HFFc6 (cell line): ENCODE data around the gene PCDHA9. TPM values are rescaled to one million over a fixed set of nuclear protein-coding genes. Genes with fewer than 3 reads are reported as not detected.
A peak's percentile ranks its signal among the peaks of the same experiment; 100 is the strongest.
"Not testable (repeated sequence)": the region's sequence is repeated elsewhere in the genome, so short reads cannot be mapped to it uniquely, and the experiment has no call there.

ENCODE experiments used
- DNase-seq: peaks from one replicate; pipeline ENCODE4 v3.0.0-alpha.2; 2018
- H3K27ac Mint-ChIP-seq: 2 replicates; pipeline ENCODE4 v1.8.0; 2020; ENCODE audit warnings: mild to moderate bottlenecking, mixed read lengths
- H3K27me3 Mint-ChIP-seq: 2 replicates; pipeline ENCODE4 v1.8.0; 2021; ENCODE audit warnings: mild to moderate bottlenecking, moderate library complexity, mixed read lengths; ENCODE audit not compliant: insufficient read depth
- H3K36me3 Mint-ChIP-seq: 2 replicates; pipeline ENCODE4 v1.8.0; 2021; ENCODE audit warnings: low read depth, mixed read lengths
- H3K4me1 Mint-ChIP-seq: 2 replicates; pipeline ENCODE4 v1.8.0; 2020; ENCODE audit warnings: low read depth, mixed read lengths
- H3K4me3 Mint-ChIP-seq: 2 replicates; pipeline ENCODE4 v1.8.0; 2020; ENCODE audit warnings: mild to moderate bottlenecking, moderate library complexity, mixed read lengths
- H3K9me3 Mint-ChIP-seq: 2 replicates; pipeline ENCODE4 v1.8.0; 2020; ENCODE audit warnings: mild to moderate bottlenecking, mixed read lengths
- CTCF ChIP-seq: fragments of 200-600 bp; sonication (generic); IDR thresholded peaks from 2 replicates; pipeline ENCODE4 v1.5.0; 2021; ENCODE audit warnings: antibody characterized with exemption, mild to moderate bottlenecking
- total RNA-seq, 6 experiments: library from RNA; stranded (reverse); fragmentation: NEBNext Ultra II Directional; extraction: Animal tissue kit (Norgen Biotek cat#: 25700); gene quantifications; 2 replicates in 1 of 6; 3 replicates in 5 of 6; pipeline ENCODE4 v1.2.3, GENCODE V29; 2021

The PCDHA9 gene
- total RNA-seq, 6 experiments from 2014 or later: 0.03 TPM; not detected in 5

GRCh38 chr5:140806834-140807775 lies 41.1 kb upstream of the PCDHA9 start, which contains the start of gene PCDHA4:
PCDHA4 (plus strand) TSS chr5:140807068.
- TF ChIP-seq CTCF: peak; percentile 45; the same call in 1 of the 2 replicates
- no peak for DNase-seq
- H3K36me3 Mint-ChIP-seq: 0 out of 2 replicates have a peak, but pooled peaks cover 1% of the 10 kb centered on the region
- no peak within 1 kb of the TSS for H3K27ac Mint-ChIP-seq
- H3K27me3 Mint-ChIP-seq: no peaks in the 10 kb centered on the region; the same call in 1 of the 2 replicates
- H3K9me3 Mint-ChIP-seq: peaks cover 46% of the 10 kb centered on the region
- H3K4me1 Mint-ChIP-seq: no peaks in the 10 kb centered on the region
- H3K4me3 Mint-ChIP-seq: no peak within 1 kb of the TSS

DNA sequence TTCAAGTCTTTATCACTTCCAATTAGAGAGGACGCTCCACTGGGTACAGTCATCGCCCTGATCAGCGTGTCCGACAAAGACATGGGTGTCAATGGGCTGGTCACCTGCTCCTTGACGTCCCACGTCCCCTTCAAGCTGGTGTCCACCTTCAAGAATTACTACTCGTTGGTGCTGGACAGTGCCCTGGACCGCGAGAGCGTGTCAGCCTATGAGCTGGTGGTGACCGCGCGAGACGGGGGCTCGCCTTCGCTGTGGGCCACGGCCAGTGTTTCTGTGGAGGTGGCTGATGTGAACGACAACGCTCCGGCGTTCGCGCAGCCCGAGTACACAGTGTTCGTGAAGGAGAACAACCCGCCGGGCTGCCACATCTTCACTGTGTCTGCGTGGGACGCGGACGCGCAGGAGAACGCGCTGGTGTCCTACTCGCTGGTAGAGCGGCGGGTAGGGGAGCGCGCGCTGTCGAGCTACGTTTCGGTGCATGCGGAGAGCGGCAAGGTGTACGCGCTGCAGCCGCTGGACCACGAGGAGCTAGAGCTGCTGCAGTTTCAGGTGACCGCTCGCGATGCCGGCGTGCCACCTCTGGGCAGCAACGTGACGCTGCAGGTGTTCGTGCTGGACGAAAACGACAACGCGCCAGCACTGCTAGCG lies 39.8 kb upstream of the PCDHA9 start:
- not testable (repeated sequence) for H3K4me3 Mint-ChIP-seq, H3K4me1 Mint-ChIP-seq, H3K36me3 Mint-ChIP-seq, H3K27me3 Mint-ChIP-seq, DNase-seq, H3K27ac Mint-ChIP-seq
- H3K9me3 Mint-ChIP-seq: peaks cover 40% of the 10 kb centered on the region

DNA sequence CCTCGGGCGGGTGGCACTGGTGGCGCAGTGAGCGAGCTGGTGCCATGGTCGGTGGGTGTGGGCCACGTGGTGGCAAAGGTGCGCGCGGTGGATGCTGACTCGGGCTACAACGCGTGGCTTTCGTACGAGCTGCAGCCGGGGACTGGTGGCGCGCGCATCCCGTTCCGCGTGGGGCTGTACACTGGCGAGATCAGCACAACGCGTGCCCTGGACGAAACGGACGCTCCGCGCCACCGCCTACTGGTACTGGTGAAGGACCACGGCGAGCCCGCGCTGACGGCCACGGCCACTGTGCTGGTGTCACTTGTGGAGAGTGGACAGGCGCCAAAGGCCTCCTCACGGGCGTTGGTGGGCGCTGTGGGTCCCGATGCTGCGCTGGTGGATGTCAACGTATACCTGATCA lies 39.3 kb upstream of the PCDHA9 start:
- peaks cover 35% of the 10 kb centered on the region for H3K9me3 Mint-ChIP-seq
- no peaks in the 10 kb centered on the region for H3K4me1 Mint-ChIP-seq
- no peaks in the 10 kb centered on the region for H3K36me3 Mint-ChIP-seq
- H3K4me3 Mint-ChIP-seq: no peak overlapping the region
- no peak for TF ChIP-seq CTCF
- H3K27ac Mint-ChIP-seq: no peak overlapping the region
- H3K27me3 Mint-ChIP-seq: no peaks in the 10 kb centered on the region; the same call in 1 of the 2 replicates
- DNase-seq: no peak

DNA sequence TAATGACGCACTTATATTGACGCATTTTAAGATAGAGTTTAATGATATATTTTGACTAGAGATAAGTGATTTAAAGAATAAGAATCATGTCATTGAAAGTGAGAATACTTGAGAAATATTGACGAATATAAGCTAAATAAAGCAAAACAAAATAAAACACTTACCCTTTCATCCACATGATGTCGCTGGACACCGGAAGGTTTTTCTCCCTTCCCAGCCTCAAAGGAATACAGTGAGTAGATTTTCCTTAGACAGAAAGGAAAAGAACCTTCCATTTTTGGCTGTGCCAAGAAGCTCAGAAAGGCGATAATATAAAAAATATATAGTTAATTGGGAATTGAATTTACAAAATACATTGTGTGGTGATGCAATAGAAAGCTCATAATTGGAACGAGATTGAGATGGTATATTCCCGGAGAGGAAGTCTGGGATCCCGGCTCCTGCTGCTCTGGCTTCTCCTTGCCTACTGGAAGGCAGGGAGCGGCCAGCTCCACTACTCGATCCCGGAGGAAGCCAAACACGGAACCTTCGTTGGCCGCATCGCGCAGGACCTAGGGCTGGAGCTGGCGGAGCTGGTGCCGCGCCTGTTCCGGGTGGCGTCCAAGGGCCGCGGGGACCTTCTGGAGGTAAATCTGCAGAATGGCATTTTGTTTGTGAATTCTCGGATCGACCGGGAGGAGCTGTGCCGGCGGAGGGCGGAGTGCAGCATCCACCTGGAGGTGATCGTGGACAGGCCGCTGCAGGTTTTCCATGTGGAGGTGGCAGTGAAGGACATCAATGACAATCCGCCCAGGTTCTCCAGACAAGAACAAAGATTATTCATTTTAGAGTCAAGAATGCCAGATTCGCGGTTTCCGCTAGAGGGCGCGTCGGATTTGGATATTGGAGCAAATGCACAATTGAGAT lies 26.6 kb upstream of the PCDHA9 start, which contains the start of gene PCDHA5:
Gene PCDHA5 (plus strand): TSS at position 239 of the 906 bp plus-strand sequence.
- H3K4me3 Mint-ChIP-seq: no peak within 1 kb of the TSS
- H3K4me1 Mint-ChIP-seq: no peaks in the 10 kb centered on the region
- H3K36me3 Mint-ChIP-seq: peaks cover 7% of the 10 kb centered on the region; the same call in 1 of the 2 replicates
- no peak within 1 kb of the TSS for H3K27ac Mint-ChIP-seq
- H3K9me3 Mint-ChIP-seq: peaks cover 12% of the 10 kb centered on the region
- peak; percentile 72 for TF ChIP-seq CTCF
- peaks cover 1% of the 10 kb centered on the region; the same call in 1 of the 2 replicates for H3K27me3 Mint-ChIP-seq
- DNase-seq: no peak

- TF ChIP-seq CTCF: peak; percentile 5; the same call in 1 of the 2 replicates
- peaks cover 7% of the 10 kb centered on the region; the same call in 1 of the 2 replicates for H3K36me3 Mint-ChIP-seq
- no peak for DNase-seq
- no peaks in the 10 kb centered on the region for H3K27me3 Mint-ChIP-seq
- H3K4me3 Mint-ChIP-seq: no peak overlapping the region
- no peaks in the 10 kb centered on the region for H3K4me1 Mint-ChIP-seq
- peaks cover 9% of the 10 kb centered on the region for H3K9me3 Mint-ChIP-seq
- no peak overlapping the region for H3K27ac Mint-ChIP-seq
Measured at GRCh38 chr5:140822281-140822629, 25.9 kb upstream of the PCDHA9 start.

GRCh38 chr5:140822969-140823368 lies 25.2 kb upstream of the PCDHA9 start:
- H3K9me3 Mint-ChIP-seq: peaks cover 13% of the 10 kb centered on the region
- not testable (repeated sequence) for H3K27ac Mint-ChIP-seq, H3K36me3 Mint-ChIP-seq, H3K4me3 Mint-ChIP-seq, H3K4me1 Mint-ChIP-seq, H3K27me3 Mint-ChIP-seq, DNase-seq
